NCI-H2196 treated with DMSO at 0.1 percent for 48 hours (cell line): Measurements from ENCODE around the gene GTF2F2.
A peak's percentile ranks its signal among the peaks of the same experiment; 100 is the strongest.
"Not testable (repeated sequence)": the region's sequence is repeated elsewhere in the genome, so short reads cannot be mapped to it uniquely, and the experiment has no call there.

Source experiments
- DNase-seq: peaks from one replicate; lab custom pipeline; 2025; ENCODE audit not compliant: unreplicated experiment; lab: John Stamatoyannopoulos, UW

The GTF2F2 gene

GRCh38 chr13:45244736-45245135, 124.4 kb downstream of the GTF2F2 start:
- DNase-seq = not testable (repeated sequence)

GRCh38 chr13:45249662-45250061, 129.4 kb downstream of the GTF2F2 start:
- no peak for DNase-seq

- DNase-seq = no peak
Observed at GRCh38 chr13:45254396-45254795, 134.1 kb downstream of the GTF2F2 start.

GRCh38 chr13:45255247-45255987, 135.1 kb downstream of the GTF2F2 start:
- no peak for DNase-seq

DNA sequence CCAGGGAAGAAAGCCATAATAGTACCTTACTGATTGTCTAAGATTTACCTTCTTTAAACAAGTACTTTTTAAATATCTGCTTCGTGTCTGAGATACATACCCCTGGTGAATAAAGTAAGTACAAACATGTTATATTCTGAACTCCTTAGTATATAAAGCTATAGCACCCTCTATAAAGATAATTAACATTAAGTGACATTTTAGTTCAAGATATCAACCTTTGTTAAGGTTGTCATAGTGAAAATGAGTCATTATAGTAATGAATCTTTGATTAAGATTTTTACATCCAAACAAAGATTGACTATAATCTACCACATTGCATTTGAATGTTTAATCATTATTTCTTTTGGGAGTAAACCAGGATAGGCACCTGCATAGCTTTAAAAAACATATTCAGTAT, 135.9 kb downstream of the GTF2F2 start:
- DNase-seq = no peak

DNA sequence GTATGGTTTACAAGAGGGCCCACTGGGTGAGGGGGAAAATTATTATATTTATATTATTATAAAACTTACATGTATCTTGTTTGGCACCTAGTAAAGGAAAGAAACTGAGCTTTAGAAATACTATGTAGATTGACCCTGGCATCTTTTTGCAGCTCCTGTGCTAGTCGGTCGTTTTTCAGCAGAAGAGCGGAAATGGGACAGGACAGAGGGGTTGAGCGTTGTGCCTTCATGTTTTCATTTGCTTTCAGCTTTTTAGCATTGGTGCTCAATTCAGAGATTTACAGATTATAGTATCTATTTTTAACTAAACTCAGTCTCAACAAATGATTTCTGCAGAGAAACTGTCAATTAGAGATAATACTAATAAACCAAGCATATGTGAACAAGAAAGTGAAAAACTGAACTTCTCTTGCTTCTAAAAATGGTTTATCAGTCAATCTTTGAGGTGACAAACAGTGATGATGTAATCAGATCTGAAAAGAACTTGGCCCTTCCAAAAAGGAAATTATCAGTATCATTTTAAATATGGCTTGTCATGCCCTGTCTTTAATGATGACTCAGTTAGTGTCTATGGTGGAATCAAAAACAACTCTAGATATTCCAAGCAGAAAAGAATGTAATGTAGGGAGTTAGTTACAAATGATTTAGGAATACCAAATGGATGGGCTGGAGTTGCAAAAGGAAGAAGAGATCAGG, 137.5 kb downstream of the GTF2F2 start:
- no peak for DNase-seq

DNA sequence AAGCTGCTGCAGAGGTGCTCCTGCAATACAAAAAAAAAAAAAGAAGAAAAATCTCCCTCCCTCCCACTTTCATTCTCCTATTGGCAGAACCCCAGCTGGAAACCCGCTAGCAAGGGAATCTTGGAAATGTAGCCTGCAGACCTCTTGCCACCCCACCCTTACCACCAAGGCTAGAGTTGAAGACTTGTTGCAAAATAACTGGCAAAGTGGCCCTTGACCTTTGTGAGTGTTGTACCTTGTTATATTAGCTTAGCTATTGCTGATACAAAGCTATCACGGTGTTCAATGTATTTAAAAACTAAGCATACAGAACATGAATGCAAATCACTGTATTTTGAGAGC, 138.0 kb downstream of the GTF2F2 start:
- DNase-seq = no peak

GRCh38 chr13:45267215-45267614, 146.9 kb downstream of the GTF2F2 start:
- no peak for DNase-seq

- DNase-seq = no peak
Observed at GRCh38 chr13:45269204-45269603, 148.9 kb downstream of the GTF2F2 start.

- no peak for DNase-seq
Observed at GRCh38 chr13:45276913-45277312, 156.6 kb downstream of the GTF2F2 start.

- no peak for DNase-seq
Observed at GRCh38 chr13:45278096-45278645, 157.9 kb downstream of the GTF2F2 start.

DNA sequence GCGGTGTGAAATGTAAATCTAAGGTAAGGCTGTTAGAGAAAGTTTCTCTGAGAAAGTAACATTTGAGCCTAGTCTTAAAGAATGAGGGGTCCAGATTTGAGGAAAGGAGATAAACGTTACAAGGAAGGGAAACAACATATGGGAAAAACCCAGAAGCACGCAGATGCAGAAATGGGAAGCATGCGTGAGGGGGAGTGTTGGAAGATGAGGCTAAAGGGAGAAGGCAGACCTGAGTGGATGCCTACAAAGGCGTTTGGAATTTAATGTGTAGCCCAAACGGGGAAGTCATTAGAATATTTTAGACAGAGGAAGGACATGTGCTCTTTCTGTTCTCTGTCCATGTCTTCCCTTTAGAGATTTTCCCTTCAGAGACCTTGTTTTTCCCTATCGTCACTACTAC, 159.7 kb downstream of the GTF2F2 start:
- no peak for DNase-seq

- DNase-seq = peak; percentile 4
Observed at GRCh38 chr13:45280751-45281634, 160.7 kb downstream of the GTF2F2 start.

DNA sequence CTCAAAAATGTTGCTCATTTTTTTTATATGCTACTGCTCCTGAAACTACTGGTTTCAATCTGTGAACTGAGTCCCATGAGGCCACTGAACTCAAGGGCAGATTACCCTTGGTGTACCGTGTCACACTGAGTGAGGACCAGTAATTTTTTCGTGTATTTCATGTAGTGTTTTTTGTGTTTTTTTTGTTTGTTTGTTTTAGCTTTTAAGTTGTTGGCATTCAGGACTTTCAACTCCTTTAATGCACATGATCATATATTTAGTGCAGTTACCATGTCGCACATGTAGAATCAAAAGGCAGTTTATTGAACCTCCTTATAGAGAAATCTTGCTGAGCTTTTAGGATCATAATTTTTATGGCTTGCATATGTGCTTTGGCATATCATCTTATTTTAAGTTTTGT, 162.7 kb downstream of the GTF2F2 start:
- no peak for DNase-seq

DNA sequence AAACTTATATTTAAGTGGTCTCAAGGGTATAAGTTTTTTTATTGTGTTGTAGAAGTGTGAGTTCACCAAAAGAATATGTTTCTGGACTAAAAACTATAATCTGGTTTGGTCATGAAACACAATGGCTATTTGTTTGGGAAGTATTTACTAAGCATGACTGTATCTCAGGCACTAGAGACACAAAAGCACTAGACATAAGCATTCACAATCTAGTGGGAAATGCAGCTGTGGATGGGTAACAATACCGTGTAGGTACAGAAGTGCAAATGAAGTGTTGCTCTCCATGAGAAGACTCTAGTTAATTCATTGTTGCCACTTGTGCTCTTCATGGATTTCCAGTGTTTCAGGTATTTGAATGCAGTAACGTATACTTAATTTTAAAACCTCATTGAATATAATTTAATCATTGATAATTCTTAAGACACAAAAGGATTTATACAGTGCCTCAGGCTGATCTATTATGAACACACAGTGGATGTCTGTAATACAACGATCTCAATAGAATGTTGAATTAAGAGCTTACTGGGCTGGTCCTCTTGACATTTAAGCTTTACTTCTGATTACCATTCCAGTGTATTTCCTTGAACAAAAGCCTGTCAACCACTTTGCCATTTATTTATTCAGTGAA, 169.7 kb downstream of the GTF2F2 start:
- no peak for DNase-seq

GRCh38 chr13:45292176-45292575, 171.9 kb downstream of the GTF2F2 start:
- peak; percentile 4 for DNase-seq

DNA sequence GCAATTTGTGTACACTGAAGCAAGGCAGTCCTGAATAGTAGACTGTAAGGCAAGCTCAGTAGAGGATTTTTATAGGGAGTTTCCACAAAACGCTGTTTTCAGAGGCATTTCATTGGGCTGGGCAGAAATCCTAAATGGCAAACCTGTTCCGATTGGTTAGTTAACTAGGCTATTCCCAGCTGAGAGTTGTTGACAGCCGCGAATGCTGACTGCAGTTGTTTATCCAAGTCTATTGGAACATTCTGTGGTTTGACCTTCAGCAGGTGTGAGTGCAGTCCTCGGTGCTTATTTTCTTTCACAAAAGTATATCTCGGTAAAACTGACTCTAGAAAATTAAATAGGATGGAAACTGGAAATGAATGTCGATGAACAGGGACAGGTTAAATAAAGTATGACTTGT, 175.2 kb downstream of the GTF2F2 start:
- DNase-seq = no peak

DNA sequence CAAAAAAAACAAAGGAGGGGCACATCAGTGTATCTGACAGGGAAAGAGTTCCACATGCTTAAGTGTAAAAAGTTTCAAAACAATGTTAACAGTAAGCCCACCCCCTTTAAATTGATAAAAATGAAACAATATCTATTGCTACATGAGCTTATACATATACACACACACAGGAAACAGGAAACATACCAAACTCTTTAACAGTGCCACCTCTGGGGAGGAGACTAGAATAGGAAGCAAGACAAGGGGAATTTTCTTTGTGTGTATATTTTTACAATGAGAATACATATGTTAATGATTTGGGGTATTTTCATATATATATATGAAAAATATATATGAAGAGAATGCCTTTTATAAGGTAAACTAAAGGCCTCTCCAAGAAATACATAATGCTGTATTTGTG, 175.9 kb downstream of the GTF2F2 start:
- DNase-seq = no peak

GRCh38 chr13:45297456-45298205, 177.3 kb downstream of the GTF2F2 start:
- DNase-seq = no peak

GRCh38 chr13:45298206-45298505, 177.8 kb downstream of the GTF2F2 start:
- DNase-seq = no peak

DNA sequence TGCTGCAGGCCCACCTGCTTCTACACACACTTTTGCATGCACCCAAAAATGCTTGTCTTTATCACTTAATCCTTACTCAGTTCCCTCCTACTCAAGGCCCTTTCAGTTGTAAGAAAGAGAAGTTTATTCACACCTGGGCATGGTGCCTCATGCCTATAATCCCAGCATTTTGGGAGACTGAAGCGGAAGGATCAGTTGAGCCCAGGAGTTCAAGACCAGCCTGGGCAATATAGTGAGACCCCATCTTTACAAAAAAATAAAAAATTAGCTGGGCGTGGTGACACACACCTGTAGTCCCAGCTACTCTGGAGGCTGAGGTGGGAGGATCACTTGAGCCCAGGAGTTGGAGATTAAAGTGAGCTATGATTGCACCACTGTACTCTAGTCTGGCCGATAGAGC, 178.2 kb downstream of the GTF2F2 start:
- DNase-seq = not testable (repeated sequence)
